ENCODE data around the gene DHDH. TPM values are rescaled to one million over a fixed set of nuclear protein-coding genes. Genes with fewer than 3 reads are reported as not detected.

The DHDH gene
- total and polyA plus RNA-seq, 2 of the 13 experiments (the other 11 are each of a cell fraction or from before 2014, with no cell fraction given) = 0.13 to 0.91 TPM

GRCh38 chr19:48992581-48993174 is 59.2 kb downstream of the DHDH start (continued):
- TF ChIP-seq ZBTB8A (CRISPR knock-in tag; IDR thresholded peaks at IDR 0.05; ENCODE audit: borderline replicate concordance, low read depth) = no peak
- TF ChIP-seq ZBTB43 (CRISPR knock-in tag; conservative IDR thresholded peaks at IDR 0.05) = 0 out of 2 replicates have a peak, but pooled peaks have one; percentile 13
- TF ChIP-seq NCOA2 (CRISPR knock-in tag; IDR thresholded peaks at IDR 0.05) = no peak
- TF ChIP-seq SIN3B (IDR thresholded peaks at IDR 0.05; ENCODE audit: low read length) = no peak; the same call in 1 of the 2 replicates
- no peak for TF ChIP-seq PRPF4 (IDR thresholded peaks at IDR 0.05; ENCODE audit: low read depth, low read length, poor library complexity, severe bottlenecking)
- TF ChIP-seq THAP9 (CRISPR knock-in tag; IDR thresholded peaks at IDR 0.05; ENCODE audit: borderline replicate concordance) = 0 out of 2 replicates have a peak, but pooled peaks have one; percentile 1
- TF ChIP-seq, protein P1, sequence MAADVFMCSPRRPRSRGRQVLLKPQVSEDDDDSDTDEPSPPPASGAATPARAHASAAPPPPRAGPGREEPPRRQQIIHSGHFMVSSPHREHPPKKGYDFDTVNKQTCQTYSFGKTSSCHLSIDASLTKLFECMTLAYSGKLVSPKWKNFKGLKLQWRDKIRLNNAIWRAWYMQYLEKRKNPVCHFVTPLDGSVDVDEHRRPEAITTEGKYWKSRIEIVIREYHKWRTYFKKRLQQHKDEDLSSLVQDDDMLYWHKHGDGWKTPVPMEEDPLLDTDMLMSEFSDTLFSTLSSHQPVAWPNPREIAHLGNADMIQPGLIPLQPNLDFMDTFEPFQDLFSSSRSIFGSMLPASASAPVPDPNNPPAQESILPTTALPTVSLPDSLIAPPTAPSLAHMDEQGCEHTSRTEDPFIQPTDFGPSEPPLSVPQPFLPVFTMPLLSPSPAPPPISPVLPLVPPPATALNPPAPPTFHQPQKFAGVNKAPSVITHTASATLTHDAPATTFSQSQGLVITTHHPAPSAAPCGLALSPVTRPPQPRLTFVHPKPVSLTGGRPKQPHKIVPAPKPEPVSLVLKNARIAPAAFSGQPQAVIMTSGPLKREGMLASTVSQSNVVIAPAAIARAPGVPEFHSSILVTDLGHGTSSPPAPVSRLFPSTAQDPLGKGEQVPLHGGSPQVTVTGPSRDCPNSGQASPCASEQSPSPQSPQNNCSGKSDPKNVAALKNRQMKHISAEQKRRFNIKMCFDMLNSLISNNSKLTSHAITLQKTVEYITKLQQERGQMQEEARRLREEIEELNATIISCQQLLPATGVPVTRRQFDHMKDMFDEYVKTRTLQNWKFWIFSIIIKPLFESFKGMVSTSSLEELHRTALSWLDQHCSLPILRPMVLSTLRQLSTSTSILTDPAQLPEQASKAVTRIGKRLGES (CRISPR knock-in tag; IDR thresholded peaks at IDR 0.05; ENCODE audit: borderline replicate concordance) = no peak
- peak; percentile 6; the same call in 1 of the 2 replicates for TF ChIP-seq YEATS4 (CRISPR knock-in tag; IDR thresholded peaks at IDR 0.05; ENCODE audit: borderline replicate concordance)
- no peak for TF ChIP-seq RFX1 (IDR thresholded peaks at IDR 0.05)
- TF ChIP-seq ZNF703 (CRISPR knock-in tag; IDR thresholded peaks at IDR 0.05; ENCODE audit: borderline replicate concordance) = no peak
- no peak for TF ChIP-seq ZFY (CRISPR knock-in tag; IDR thresholded peaks at IDR 0.05)
- TF ChIP-seq ATF1 (CRISPR knock-in tag; IDR thresholded peaks at IDR 0.05) = no peak
- no peak for TF ChIP-seq IKZF4 (CRISPR knock-in tag; IDR thresholded peaks at IDR 0.05; ENCODE audit: borderline replicate concordance, low read depth, not compliant biosample characterization)
- TF ChIP-seq ZBTB33 (CRISPR knock-in tag; IDR thresholded peaks at IDR 0.05) = no peak
- TF ChIP-seq ZIK1 (CRISPR knock-in tag; IDR thresholded peaks at IDR 0.05; ENCODE audit: borderline replicate concordance, low read depth) = no peak
- no peak for TF ChIP-seq ZNF430 (CRISPR knock-in tag; IDR thresholded peaks at IDR 0.05)
- TF ChIP-seq MATR3 (CRISPR knock-in tag; IDR thresholded peaks at IDR 0.05) = no peak
- no peak for TF ChIP-seq ELF1 (CRISPR knock-in tag; IDR thresholded peaks at IDR 0.05)
- TF ChIP-seq HCFC1 (IDR thresholded peaks at IDR 0.05; ENCODE audit: low read depth, low read length) = no peak
- no peak for TF ChIP-seq EEA1 (CRISPR knock-in tag; IDR thresholded peaks at IDR 0.05; ENCODE audit: borderline replicate concordance)
- no peak for TF ChIP-seq ZKSCAN1 (IDR thresholded peaks at IDR 0.05; ENCODE audit: low read length)
- TF ChIP-seq CAMTA2 (CRISPR knock-in tag; IDR thresholded peaks at IDR 0.05; ENCODE audit: borderline replicate concordance) = no peak
